ENCODE results near the gene STOX1.
"Not testable (repeated sequence)": the region's sequence is repeated elsewhere in the genome, so short reads cannot be mapped to it uniquely, and the experiment has no call there.

DNA sequence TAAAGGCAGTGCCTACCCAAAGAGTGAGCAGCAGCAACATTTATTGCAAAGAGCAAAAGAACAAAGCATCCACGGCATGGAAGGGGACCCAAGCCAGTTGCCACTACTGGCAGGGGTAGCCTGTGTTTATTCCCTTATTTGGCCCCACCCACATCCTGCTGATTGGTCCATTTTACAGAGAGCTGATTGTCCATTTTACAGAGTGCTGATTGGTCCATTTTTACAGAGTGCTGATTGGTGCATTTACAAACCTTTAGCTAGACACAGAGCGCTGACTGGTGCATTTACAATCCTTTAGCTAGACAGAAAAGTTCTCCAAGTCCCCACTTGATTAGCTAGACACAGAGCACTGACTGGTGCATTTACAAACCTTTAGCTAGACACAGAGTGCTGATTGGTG is 4.7 kb upstream of the STOX1 start:
- TF ChIP-seq, protein P1, sequence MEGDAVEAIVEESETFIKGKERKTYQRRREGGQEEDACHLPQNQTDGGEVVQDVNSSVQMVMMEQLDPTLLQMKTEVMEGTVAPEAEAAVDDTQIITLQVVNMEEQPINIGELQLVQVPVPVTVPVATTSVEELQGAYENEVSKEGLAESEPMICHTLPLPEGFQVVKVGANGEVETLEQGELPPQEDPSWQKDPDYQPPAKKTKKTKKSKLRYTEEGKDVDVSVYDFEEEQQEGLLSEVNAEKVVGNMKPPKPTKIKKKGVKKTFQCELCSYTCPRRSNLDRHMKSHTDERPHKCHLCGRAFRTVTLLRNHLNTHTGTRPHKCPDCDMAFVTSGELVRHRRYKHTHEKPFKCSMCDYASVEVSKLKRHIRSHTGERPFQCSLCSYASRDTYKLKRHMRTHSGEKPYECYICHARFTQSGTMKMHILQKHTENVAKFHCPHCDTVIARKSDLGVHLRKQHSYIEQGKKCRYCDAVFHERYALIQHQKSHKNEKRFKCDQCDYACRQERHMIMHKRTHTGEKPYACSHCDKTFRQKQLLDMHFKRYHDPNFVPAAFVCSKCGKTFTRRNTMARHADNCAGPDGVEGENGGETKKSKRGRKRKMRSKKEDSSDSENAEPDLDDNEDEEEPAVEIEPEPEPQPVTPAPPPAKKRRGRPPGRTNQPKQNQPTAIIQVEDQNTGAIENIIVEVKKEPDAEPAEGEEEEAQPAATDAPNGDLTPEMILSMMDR (conservative IDR thresholded peaks at IDR 0.05 in 1 of 2, IDR thresholded peaks at IDR 0.05 in 1 of 2; ENCODE audit: low read depth in 1 of 2, low read length in 2 of 2) = not testable (repeated sequence)
- not testable (repeated sequence) for TF ChIP-seq EZH2 (IDR thresholded peaks at IDR 0.05; ENCODE audit: low read length, missing control alignments)
